Hematopoietic multipotent progenitor cell treated with erythropoietin and hydrocortisone succinate and interleukin-3 and kit ligand, for 6 days (in vitro differentiated cells): ENCODE data around the gene ITIH4.

Source experiments
- DNase-seq: peaks from one replicate; pipeline ENCODE4 v3.0.0-alpha.2; 2015

Gene ITIH4

DNA sequence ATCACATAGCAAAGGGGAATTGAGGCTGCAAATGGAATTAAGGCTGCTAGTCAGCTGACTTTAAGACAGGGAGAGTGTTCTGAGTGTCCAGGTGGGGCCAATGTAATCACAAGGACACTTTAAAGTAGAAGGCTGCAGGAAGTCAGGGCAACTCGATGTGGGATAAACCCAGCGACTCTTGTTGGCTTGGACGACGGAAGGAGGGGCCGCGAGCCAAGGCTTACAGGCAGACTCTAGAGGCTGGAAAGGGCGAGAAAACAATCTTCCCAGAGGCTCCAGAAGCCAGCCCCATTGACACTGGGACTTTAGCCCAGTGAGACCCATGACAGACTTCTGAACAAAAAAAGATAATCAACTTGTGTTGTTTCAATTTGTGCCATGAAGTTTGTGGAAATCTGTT lies 17.3 kb upstream of the ITIH4 start:
- no peak for DNase-seq

DNA sequence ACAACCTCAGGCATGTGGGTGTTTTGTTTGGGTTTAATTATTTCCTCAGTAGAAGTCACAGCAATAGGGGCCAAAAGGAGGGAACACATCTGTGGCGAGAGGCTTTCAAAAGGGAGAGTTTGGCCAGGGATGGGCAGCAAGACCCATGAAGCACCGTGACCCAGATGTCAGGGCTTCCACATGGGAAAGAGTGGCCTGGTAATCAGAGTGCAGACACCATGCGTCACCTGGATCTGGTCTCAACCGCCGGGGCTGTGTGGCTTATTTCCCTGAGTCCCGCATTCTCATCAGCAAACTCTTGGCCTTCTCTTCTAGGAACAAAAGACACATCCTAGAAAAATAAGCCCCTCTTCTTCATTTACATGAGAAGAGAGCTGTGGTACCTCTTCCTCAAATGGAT lies 16.8 kb upstream of the ITIH4 start:
- DNase-seq: no peak

DNA sequence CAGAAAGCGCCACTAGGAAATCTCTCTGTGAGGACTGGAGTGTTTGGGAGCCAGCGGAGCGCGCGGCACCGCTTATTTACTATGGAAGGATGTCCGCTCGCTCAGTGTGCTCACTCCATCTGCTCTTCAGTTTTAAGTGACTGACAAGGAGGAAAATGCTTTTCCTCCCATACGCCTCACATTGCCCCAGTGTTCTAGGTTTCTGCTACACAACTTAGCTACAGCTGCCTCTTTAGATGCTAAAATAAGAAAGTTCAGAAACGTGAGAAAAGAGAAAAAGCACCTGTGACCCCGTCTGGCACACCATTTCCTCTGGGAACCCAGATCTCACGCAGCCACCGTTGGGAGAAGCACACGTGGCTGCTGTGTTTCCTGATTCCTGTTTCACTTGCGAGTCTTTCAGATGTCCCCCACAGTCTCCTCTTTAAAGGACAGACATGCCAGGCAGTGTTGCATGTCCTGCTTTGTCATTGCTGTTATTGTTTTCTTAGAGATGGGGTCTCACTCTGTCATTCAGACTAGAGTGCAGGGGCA lies 16.0 kb upstream of the ITIH4 start:
- no peak for DNase-seq

DNA sequence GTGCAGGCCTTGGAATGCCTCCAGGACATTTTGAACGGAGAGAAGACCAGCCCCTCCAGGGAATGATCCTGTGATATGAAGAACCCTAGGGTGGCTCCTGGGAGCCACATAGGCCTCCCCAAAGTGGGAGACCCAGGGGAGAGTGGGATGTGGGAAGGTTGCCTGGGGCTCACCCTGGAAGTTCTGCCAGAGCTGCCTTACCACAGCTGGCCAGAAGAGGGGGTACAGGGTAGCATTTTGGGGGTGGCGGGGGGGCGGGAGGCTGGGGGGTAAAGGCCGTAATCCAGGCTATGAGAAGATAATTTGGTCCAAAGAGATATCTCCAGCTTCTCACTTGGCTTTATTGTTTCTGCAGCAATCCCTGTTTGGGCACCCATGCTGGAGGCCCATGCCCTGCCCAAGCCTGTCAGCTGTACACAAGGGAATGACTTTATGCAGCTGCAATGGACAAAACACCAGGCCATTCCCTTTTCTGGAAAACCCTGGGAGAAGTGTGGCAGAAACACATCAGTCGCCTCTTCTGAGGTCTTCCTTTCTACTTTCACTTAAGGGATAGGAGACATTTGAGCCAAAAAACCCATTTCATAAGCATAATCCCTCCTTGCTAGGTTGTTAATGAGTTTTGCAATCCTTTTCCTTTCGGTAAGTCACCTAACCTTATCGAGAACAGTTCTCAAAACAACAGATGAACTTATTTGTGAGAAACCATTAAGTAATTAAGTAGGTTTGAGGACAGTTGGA lies 15.4 kb upstream of the ITIH4 start:
- DNase-seq: no peak

DNA sequence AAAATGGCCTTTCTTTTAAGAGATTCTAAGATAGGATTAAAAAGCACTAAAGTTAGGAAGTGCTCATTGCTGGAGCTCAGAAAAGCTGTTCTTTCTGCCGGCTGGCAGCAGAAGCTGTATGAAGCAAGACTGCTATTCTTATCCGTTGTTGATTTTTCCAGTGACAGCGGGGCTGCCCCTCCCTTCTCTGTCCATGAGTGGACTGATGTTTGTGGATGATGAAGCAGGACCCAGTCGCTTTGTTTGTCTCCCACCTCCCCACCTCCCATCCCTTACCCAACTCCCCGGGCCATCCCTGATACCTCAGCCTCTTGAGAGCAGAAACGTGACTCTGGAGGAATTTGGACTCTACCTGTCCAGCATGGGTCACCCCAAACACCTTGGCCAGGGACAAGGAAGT lies 14.7 kb upstream of the ITIH4 start:
- DNase-seq: no peak

DNA sequence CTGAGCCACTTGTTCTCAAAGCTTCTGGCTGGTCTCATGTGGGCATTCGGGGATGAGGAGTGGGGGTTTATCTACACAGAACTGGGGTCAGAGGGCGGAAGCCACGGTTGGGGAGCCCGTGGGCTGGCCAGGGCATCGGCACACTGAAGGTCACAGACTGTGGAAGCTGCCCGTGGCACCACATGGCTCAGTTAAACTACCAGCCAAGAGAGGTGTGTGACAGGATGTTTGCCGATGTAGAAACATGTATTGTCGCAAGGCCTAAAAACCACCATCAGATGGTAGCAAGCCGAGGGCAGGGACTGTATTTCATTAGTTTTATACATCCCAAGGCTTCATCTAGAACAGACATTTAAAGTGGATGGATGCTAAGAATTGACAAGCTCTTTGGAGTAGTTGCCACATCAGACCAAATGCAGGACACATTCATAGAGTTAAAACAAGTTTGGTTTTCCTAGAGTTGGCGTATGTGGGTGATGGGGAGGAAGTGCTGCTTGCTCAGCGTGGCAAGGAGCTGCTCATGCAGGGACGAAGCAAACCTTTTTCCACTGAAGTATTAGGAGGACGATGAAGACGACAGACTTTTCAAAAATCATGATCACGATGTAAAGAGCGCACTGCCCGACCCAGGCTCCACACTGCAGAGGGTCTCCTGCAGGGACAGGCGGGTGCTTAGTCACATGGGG lies 14.0 kb upstream of the ITIH4 start:
- DNase-seq: no peak

DNA sequence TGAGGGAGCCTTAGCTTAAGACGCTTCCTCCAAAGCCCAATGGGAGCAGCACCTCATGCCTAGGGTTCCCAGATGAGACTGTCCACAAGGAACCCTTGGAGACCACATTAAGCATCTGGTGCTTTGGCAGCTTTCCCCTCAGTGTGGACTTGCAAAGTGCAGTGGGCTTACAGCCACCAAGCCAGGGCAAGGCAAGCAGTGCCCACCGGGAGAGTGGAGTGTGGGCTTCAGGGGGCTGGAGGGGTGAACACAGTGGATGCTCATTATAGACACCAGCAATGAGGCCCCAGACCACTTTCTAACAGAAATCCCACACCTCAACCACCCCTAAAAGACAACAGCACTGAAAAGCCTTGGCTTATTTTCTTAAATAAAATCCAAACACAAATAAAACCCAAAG lies 13.4 kb upstream of the ITIH4 start:
- no peak for DNase-seq

DNA sequence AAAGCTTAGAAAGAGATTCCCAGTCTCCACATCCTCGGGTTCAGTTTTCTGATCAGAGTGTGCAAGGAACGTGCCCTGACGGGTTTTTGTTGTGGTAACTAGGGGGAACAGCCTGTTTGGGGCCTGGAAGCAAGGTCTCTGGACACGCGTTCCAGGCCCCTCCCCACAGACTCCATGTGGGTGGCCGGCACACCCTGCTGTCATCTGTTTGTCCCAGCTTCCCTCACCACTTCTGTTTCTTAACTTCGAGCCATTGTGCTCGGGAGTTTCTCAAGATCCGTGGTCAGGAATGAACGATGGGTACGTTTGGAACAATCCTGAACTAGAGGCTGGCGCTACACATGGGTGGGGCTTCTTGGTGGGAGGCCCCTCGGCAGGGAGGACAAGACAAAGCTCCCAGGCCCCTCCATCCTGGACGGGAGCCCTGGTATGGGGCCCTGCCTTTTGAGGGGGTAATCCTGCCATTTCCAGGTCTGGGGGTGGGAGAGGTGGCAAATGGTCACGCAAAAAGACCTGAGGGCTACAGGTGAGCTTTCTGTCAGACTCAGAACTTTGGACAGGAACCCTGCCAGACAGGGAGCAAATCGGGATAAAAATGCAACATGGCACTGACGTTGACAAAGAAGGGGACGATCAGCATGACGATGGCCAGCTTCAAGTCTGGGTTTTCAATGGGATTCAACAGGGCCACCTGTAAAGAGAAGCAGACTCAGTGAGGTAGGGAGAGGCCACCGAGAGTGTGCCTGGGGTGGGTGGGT lies 12.8 kb upstream of the ITIH4 start:
- no peak for DNase-seq

DNA sequence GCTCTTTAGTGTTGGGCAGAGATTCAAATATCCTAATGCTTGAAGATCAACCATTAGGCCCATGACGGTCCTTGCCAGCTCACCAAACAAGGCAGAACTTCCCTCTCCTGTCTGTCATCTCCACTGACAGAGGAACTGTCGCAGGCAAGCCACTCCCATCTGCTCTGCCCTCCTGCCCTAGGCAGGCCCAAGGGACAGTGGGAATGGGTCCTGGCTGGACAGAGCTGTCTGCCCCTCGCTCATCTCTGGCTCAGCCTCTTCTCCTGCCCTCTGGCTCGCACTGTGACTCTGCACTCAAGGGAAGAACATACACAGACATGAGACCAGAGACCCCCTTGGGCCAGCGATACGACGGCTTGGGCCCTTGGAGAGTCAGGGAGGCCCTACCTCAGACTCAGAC lies 12.0 kb upstream of the ITIH4 start:
- no peak for DNase-seq

DNA sequence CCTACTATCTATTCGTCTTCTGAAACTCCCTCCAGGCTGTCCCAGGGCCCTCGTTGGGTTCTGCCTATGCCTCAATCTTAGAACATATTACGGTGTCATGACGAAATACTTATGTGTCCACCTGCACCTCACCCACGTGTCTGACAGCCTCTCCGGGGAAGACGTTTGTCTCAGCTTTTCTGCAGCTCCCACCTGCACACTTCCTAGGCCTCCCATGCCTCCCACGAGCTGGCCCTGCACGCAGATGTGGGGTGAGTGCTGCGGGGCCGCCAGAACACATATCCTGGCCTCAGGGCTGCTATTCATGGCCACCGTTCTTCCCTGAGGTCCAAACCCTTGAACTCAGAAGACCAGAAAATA lies 11.5 kb upstream of the ITIH4 start:
- DNase-seq: no peak

DNA sequence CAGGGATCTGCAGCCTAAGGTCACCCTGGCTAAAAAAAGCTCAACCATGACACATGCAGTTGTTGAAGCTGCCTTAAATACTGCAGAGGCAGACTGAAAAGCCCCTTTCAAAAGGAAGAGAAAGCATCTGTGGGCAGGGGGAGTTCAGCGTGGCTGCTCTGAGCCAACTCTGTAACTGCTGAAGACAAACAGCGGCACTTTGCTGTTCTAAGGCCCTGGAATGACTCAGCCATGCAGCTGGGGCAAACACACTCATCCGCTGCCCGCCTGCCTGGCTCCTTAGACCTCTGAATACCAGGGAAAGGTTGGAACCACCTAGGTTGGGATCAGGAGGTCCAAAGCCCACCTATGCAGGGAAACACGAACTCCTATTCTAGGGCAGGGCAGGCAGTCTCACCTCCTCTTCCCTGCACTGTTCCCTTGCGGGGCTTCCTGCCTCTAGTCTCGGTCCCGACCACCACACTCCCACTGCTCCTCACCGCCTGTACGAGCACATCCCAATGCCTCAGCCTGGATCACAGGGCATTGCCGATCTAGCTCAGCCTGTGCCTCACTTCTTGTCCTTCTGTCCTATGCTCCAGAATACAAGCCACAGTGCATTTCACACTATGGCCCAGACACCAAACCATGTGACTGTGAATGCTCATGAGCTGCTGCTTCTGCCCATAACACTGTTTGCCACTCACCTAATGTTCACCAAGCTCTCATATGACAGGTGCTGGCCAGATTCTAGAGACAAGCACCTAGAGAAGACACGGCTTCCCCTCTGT lies 10.9 kb upstream of the ITIH4 start:
- DNase-seq: no peak

DNA sequence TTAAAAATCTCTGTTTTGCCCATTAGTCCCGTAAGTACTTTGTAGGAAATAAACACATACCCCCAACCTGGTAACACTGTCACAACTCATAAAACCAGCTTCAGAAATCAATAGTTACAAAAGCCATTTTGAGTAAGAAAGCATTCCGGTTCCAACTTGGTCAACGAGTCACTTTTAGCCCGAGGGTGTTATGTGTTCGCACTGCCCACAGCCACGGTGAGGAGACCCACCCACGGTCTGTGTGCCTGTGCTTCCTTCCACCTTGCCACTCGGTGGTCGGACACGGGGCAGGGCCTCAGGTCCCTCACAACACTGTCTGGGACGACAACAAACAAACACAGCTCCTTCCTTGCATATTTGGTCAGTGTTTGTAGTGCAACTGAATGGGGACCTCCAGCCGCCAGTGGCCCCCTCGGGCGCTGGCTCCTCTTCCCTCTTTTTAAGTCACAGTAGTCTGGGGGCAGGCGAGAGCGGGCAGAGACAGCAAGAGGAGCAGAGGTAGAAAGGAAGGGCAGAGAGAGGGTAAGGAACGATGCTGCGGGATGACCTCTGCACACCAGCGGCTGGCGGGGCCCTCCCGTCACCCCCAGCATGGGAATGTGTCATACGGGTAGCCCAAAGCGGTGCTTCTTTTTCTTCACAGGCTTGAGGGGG lies 9.5 kb upstream of the ITIH4 start:
- no peak for DNase-seq

DNA sequence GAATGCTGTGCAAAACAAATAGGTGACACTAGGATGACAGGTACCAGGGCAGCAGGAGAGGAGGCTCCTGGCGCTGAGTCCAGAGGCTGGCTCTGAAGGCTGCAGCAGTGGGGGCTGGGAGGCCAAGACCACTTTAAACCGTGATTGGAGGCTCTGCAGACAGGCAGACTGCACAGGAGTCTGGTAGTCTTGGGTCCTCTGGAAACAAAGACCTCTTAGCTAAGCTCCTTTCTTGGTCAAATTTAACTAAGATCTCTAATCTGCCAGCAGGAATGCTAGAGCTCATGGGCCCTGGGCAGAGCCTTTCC lies 8.8 kb upstream of the ITIH4 start:
- no peak for DNase-seq

DNA sequence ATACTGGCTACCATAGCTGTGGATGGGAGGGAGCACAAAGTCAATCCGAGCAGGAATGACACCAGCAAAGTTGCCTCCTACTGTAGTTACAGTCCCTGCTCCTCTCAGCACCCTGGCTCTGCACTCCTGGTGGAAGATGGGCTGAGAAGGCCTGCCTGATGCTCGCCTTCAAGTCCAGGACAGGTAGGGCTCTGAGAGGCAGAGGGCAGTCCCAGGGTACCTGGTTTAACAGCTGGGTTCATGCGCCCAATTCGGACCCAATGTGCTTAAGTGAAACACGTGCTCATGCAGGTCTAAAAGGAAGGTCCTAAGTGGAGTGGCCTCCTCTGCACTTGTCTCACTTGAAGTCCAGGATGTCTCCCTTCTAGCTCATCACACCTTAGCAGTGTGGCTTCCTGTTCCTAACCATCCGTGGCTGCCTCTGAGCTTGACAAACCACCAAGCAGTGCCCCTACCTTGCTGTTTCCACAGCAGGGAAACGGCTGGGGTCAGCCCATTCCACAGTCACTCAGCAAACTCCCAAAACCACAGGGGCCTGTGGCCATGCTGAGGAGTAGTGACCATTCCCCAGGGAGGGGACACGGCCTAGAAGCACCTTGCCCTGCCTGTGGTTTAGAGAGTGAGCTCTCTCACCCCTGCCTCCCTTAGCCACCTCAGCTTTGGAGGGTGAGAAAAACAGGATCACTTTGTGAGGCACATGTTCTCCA lies 8.2 kb upstream of the ITIH4 start:
- DNase-seq: no peak

DNA sequence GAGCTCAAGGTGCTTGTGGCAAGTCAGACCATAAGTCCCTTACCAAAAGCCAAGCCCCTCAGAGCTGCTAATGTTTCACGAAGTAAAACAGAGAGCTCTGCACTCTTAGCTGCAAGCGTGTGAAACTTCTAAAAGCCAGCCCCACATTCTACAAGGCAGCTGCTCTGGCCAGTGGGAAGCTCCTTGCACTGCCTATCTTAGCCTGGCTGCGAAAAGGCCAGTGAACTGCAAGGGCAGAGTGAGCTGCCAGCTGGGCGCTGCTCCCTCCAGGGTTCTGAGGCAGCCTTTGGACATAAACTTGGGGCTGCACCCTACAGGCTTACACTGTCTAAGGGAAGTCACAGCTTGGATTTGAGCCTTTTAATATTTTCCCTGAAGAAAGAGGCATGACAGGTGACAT lies 6.5 kb upstream of the ITIH4 start:
- no peak for DNase-seq

DNA sequence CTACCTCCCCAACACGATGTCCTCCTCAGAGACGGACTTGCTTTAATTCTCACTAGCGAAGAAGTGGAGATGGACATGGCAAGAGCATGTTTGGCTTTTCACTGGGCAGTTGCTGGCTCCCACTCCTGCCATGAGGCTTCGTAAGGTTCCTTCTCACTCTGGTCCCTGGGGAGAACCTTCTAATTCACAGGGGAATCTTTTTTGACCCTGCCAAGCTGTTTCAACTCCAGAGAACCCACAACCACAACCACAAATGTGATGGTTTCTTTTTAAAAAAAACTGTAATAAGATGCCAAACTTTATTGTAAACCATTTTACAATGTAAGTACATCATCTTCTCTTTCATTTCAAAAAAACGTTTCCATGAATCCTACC lies 6.0 kb upstream of the ITIH4 start:
- DNase-seq: no peak

DNA sequence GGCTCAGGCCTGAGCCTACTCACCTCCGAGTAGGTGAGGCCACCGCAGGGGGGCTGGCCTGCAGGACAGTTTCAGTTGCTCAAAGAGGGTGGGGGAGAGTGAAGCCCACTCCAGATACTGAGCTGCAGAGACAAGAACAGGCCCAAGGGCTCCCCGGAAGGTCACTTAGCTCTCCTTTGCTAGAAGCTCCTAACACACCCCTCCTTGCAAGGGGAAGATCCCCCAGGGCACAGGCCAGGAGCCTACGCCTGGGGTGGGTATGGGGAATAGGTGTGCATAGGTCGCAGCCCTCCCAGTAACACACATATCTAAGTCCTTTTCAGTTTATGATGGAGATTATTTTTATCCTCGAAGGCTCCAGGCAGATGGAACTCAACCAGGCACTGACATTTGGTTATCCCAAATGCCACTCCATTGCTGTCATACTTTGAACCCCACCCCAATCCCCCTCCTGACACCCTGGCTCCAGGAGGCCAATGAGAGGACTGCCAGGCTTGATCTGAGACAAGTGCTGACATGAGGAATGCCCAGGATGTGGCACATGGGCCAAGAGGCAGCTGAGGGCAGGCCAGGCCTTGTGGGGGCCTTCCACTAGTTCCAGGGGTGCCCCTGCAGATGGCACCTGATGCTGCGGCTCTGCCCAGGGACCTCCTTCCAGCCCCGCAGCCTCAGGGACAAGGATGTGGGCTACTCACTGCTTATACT lies 5.4 kb upstream of the ITIH4 start:
- no peak for DNase-seq

DNA sequence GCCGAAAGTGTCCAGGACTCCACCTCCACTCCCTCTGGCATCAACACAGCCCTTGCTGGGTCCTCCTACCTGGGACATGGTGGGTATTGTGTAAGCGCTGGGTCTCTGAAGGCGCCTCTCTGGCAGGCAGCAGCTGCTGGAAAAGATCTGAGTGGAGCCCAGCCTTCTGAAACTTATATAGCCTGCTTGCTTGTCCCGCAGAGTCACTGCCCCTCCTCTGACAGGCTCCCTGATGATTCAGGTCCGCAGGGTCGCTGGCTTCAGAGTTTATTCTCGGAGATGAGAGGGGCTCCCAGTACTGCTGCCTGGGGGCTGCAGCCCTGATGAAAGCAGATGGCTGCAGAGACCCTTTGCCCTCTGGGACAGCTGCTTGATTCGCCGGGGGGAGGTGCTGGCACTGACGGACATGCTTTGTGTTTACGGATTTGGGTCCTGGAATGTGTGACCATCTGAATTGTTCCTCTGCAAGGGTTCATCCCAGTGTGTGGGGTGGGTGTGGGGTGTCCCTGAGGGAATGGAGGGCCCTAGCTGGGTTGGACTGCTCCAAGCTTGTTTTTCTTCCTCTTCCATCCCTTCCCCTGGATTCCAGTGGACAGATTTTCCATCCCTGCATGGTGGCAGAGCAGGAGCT lies 4.5 kb upstream of the ITIH4 start, which contains the start of gene MUSTN1:
TSS of gene MUSTN1 (minus strand) at position 149 of the 631 bp plus-strand sequence. CDS start at position 78, 71 bp downstream.
- no peak for DNase-seq

DNA sequence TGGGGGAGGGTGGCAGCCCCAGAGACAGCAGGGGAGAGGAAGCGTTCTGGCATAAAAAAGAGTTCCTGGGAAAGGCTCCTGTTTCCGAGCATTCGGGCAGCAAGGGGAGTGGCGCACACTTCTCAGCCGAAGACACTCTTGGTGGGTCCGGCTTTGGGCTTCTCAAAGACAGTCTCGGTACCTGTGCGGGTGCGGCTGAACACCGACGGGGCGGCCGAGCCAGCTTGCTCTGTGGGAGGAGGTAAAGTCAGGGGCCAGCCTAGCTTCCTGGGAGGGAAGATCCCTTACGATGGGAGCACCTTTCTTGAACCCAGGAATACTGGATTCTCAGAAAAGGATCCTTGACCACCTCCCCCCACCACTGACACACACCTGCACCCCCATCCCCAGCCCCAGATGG lies 2.7 kb upstream of the ITIH4 start:
- no peak for DNase-seq

DNA sequence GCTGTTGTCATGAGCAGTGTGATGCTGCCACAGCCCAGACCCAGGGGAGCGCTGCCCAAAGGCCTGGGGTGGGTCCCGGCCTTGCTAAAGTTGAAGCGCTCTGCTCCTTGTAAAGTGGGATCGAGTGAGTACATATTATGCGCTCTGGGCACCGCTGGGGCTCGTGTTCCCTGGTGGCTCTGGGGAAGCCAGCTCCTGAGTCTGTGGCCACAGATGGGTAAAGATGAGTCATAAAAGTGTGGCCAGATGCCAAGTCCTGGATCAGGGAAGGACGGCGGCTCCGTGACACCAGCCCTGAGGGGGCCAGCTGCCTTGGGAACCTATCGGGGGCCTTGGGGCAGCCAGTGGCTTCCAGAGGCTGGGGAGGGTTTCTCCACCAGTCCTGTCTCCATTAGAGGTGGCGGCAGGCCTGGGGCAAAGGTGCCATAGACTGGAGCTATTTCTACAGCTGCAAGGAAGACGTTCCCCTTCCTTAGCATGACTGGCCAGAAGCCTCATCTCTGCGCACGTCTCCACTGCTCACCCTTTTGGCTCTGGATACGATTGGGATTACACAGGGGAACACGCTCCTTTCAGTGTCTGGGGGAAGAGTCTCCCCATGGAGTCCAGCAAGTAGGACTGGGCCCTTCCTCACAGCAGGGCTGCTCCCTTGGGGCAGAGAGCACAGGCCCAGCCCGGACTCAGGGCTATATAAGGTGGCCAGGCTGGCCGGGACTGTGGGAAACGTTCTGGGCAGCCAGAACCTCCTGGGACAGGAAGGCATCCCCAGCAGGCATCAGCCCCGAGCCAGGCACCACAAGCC lies 1.2 kb upstream of the ITIH4 start:
- DNase-seq: peak; percentile 34
